Fibroblast of skin of scalp (primary cell): ENCODE data around the gene B3GALT4.
"Not testable (repeated sequence)": the region's sequence is repeated elsewhere in the genome, so short reads cannot be mapped to it uniquely, and the experiment has no call there.

Experiments
- DNase-seq: peaks from one replicate; pipeline ENCODE4 v3.0.0-alpha.2; 2013

The B3GALT4 gene

GRCh38 chr6:33272275-33273128 is 4.4 kb upstream of the B3GALT4 start:
- DNase-seq: no peak

- DNase-seq: no peak
These were observed 3.6 kb upstream of the B3GALT4 start for GRCh38 chr6:33273129-33273923.

- no peak for DNase-seq
These were observed 2.7 kb upstream of the B3GALT4 start for GRCh38 chr6:33273924-33274902.

GRCh38 chr6:33275795-33276580 is 935 bp upstream of the B3GALT4 start:
- not testable (repeated sequence) for DNase-seq

- no peak for DNase-seq
These were observed 401 bp upstream of the B3GALT4 start for GRCh38 chr6:33276581-33276863.

- DNase-seq: no peak
These were observed 904 bp downstream of the B3GALT4 start for GRCh38 chr6:33277663-33278391.

GRCh38 chr6:33278392-33278741 is 1.4 kb downstream of the B3GALT4 start:
- DNase-seq: no peak

GRCh38 chr6:33278810-33279209 is 1.9 kb downstream of the B3GALT4 start:
- no peak for DNase-seq

- no peak for DNase-seq
These were observed 2.4 kb downstream of the B3GALT4 start for GRCh38 chr6:33279257-33279695.

GRCh38 chr6:33279971-33280511 is 3.1 kb downstream of the B3GALT4 start:
- peak; percentile 53 for DNase-seq

GRCh38 chr6:33280539-33280938 is 3.6 kb downstream of the B3GALT4 start:
- no peak for DNase-seq

GRCh38 chr6:33285214-33285613 is 8.3 kb downstream of the B3GALT4 start:
- DNase-seq: not testable (repeated sequence)

- no peak for DNase-seq
These were observed 10.3 kb downstream of the B3GALT4 start for GRCh38 chr6:33286946-33287914.

GRCh38 chr6:33288141-33288920 is 11.4 kb downstream of the B3GALT4 start:
- DNase-seq: no peak

- DNase-seq: peak; percentile 89
These were observed 12.2 kb downstream of the B3GALT4 start, which contains the start of the genes PFDN6 and WDR46 for GRCh38 chr6:33288921-33289783. Gene PFDN6, plus strand, starts transcription at chr6:33289601. Its CDS starts 256 bp downstream, at chr6:33289857. Gene WDR46, minus strand, starts transcription at chr6:33289239. Its CDS starts 69 bp downstream, at chr6:33289170.

GRCh38 chr6:33289784-33290315 is 12.9 kb downstream of the B3GALT4 start:
- no peak for DNase-seq

GRCh38 chr6:33290459-33290858 is 13.5 kb downstream of the B3GALT4 start:
- DNase-seq: no peak
